Esophagus squamous epithelium (tissue), 4 donors: ENCODE results near the gene NRCAM.

Experiments
- POLR2A ChIP-seq, 4 donors: fragments of 450-650 bp; IDR thresholded peaks; one replicate each; pipeline ENCODE4 v1.6.1; 2017; ENCODE audit warnings: antibody characterized with exemption in 4 of 4, mild to moderate bottlenecking in 4 of 4, moderate library complexity in 3 of 4
- TF ChIP-seq, protein P1 (sequence below), 6 experiments: fragments of 450-650 bp in 4 of 6; fragments of 200-600 bp in 2 of 6; sonication (generic) in 2 of 6; IDR thresholded peaks; one replicate each; pipeline ENCODE4 v1.5.1; 2016 to 2019; ENCODE audit warnings: antibody characterized with exemption in 6 of 6, mild to moderate bottlenecking in 4 of 6, moderate library complexity in 4 of 6

DNA sequence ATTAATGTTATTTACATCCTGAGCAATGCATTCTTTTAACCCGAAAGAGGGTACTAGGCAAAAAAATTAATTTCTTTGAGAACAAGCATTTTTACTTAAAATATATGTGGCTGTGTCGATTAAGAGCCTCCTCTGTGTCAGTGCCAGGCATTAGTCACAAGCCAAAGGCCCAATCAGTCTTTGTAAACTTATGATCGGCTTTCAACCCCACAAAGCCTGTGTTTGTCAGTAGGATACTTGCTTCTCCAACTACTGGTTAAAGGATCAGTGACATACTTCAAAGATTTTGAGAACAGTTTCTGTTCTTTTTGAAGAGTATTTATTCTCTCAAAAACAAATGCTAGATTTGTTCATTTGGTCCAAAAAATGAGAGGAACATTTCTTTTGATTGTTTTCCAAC, 159.3 kb downstream of the NRCAM start:
- TF ChIP-seq, protein P1, sequence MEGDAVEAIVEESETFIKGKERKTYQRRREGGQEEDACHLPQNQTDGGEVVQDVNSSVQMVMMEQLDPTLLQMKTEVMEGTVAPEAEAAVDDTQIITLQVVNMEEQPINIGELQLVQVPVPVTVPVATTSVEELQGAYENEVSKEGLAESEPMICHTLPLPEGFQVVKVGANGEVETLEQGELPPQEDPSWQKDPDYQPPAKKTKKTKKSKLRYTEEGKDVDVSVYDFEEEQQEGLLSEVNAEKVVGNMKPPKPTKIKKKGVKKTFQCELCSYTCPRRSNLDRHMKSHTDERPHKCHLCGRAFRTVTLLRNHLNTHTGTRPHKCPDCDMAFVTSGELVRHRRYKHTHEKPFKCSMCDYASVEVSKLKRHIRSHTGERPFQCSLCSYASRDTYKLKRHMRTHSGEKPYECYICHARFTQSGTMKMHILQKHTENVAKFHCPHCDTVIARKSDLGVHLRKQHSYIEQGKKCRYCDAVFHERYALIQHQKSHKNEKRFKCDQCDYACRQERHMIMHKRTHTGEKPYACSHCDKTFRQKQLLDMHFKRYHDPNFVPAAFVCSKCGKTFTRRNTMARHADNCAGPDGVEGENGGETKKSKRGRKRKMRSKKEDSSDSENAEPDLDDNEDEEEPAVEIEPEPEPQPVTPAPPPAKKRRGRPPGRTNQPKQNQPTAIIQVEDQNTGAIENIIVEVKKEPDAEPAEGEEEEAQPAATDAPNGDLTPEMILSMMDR (IDR thresholded peaks at IDR 0.05) = no peak
- TF ChIP-seq POLR2A (IDR thresholded peaks at IDR 0.05) = no peak
